ENCODE measurements around the gene HBZ. TPM values are rescaled to one million over a fixed set of nuclear protein-coding genes. Genes with fewer than 3 reads are reported as not detected.
"Not testable (repeated sequence)": the region's sequence is repeated elsewhere in the genome, so short reads cannot be mapped to it uniquely, and the experiment has no call there.

HBZ gene
- total RNA-seq, 1 donor from 2014 or later = not detected

GRCh38 chr16:169014-169413 is 16.6 kb downstream of the HBZ start:
- DNase-seq (no peak), ATAC-seq (no peak)
- H3K27ac ChIP-seq = no peak overlapping the region
- H3K4me3 ChIP-seq = no peak overlapping the region
- no peaks in the 10 kb centered on the region for H3K9me3 ChIP-seq
- H3K4me1 ChIP-seq = peaks cover 19% of the 10 kb centered on the region
- no peaks in the 10 kb centered on the region for H3K36me3 ChIP-seq
- peaks cover 72% of the 10 kb centered on the region for H3K27me3 ChIP-seq (ENCODE audit: low read depth)
- no peak for TF ChIP-seq CTCF (IDR thresholded peaks at IDR 0.05)
- intact Hi-C loops (cut with DNase I) = no loop called here

GRCh38 chr16:170088-170507 is 17.7 kb downstream of the HBZ start:
- H3K4me3 ChIP-seq; intact Hi-C loops (cut with DNase I); H3K27ac ChIP-seq; DNase-seq; H3K9me3 ChIP-seq; H3K36me3 ChIP-seq: not testable (repeated sequence)
- Histone ChIP-seq H3K4me1 (peaks cover 18% of the 10 kb centered on the region), H3K27me3 (ENCODE audit: low read depth) (peaks cover 78% of the 10 kb centered on the region)
- peak; percentile 36 to 50 for ATAC-seq

DNA sequence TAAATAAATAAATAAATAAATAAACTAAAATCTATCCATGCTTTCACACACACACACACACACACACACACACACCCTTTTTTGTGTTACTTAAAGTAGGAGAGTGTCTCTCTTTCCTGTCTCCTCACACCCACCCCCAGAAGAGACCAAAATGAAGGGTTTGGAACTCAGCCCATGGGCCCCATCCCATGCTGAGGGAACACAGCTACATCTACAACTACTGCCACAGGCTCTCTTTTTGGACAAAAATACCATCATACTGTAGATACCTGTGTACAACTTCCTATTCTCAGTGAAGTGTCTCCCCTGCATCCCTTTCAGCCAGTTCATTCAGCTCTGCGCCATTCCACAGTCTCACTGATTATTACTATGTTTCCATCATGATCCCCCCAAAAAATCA is 18.3 kb downstream of the HBZ start:
- H3K36me3 ChIP-seq = no peaks in the 10 kb centered on the region
- ATAC-seq (no peak), DNase-seq (no peak)
- no peak for TF ChIP-seq CTCF (IDR thresholded peaks at IDR 0.05)
- no peak overlapping the region for H3K4me3 ChIP-seq
- H3K27me3 ChIP-seq (ENCODE audit: low read depth) = peaks cover 78% of the 10 kb centered on the region
- intact Hi-C loops (cut with DNase I) = no loop called here
- no peaks in the 10 kb centered on the region for H3K9me3 ChIP-seq
- H3K27ac ChIP-seq = no peak overlapping the region
- peaks cover 11% of the 10 kb centered on the region for H3K4me1 ChIP-seq

- intact Hi-C loops (cut with DNase I); H3K27ac ChIP-seq; ATAC-seq; H3K36me3 ChIP-seq; H3K9me3 ChIP-seq; H3K4me1 ChIP-seq; H3K4me3 ChIP-seq; DNase-seq: not testable (repeated sequence)
- H3K27me3 ChIP-seq (ENCODE audit: low read depth) = peaks cover 69% of the 10 kb centered on the region
Observed at GRCh38 chr16:172374-172941, 20.0 kb downstream of the HBZ start, which contains the start of gene HBA2. Gene HBA2, plus strand, starts transcription at chr16:172876. Its CDS starts 37 bp downstream, at chr16:172913.

DNA sequence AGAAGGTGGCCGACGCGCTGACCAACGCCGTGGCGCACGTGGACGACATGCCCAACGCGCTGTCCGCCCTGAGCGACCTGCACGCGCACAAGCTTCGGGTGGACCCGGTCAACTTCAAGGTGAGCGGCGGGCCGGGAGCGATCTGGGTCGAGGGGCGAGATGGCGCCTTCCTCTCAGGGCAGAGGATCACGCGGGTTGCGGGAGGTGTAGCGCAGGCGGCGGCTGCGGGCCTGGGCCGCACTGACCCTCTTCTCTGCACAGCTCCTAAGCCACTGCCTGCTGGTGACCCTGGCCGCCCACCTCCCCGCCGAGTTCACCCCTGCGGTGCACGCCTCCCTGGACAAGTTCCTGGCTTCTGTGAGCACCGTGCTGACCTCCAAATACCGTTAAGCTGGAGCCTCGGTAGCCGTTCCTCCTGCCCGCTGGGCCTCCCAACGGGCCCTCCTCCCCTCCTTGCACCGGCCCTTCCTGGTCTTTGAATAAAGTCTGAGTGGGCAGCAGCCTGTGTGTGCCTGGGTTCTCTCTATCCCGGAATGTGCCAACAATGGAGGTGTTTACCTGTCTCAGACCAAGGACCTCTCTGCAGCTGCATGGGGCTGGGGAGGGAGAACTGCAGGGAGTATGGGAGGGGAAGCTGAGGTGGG is 20.9 kb downstream of the HBZ start:
- H3K4me1 ChIP-seq; intact Hi-C loops (cut with DNase I); H3K4me3 ChIP-seq; H3K36me3 ChIP-seq; H3K9me3 ChIP-seq; ATAC-seq; H3K27ac ChIP-seq; DNase-seq: not testable (repeated sequence)
- H3K27me3 ChIP-seq (ENCODE audit: low read depth) = peaks cover 69% of the 10 kb centered on the region

DNA sequence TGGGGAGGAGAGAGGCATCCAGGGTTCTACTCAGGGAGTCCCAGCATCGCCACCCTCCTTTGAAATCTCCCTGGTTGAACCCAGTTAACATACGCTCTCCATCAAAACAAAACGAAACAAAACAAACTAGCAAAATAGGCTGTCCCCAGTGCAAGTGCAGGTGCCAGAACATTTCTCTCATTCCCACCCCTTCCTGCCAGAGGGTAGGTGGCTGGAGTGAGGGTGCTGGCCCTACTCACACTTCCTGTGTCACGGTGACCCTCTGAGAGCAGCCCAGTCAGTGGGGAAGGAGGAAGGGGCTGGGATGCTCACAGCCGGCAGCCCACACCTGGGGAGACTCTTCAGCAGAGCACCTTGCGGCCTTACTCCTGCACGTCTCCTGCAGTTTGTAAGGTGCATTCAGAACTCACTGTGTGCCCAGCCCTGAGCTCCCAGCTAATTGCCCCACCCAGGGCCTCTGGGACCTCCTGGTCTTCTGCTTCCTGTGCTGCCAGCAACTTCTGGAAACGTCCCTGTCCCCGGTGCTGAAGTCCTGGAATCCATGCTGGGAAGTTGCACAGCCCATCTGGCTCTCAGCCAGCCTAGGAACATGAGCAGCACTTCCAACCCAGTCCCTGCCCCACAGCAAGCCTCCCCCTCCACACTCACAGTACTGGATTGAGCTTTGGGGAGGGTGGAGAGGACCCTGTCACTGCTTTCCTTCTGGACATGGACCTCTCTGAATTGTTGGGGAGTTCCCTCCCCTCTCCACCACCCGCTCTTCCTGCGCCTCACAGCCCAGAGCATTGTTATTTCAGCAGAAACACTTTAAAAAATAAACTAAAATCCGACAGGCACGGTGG is 21.7 kb downstream of the HBZ start:
- H3K4me1 ChIP-seq; H3K9me3 ChIP-seq; DNase-seq; intact Hi-C loops (cut with DNase I); H3K4me3 ChIP-seq; H3K36me3 ChIP-seq; H3K27ac ChIP-seq: not testable (repeated sequence)
- H3K27me3 ChIP-seq (ENCODE audit: low read depth) = peaks cover 69% of the 10 kb centered on the region
- ATAC-seq = peak in 1 of 2 donors; percentile 5

DNA sequence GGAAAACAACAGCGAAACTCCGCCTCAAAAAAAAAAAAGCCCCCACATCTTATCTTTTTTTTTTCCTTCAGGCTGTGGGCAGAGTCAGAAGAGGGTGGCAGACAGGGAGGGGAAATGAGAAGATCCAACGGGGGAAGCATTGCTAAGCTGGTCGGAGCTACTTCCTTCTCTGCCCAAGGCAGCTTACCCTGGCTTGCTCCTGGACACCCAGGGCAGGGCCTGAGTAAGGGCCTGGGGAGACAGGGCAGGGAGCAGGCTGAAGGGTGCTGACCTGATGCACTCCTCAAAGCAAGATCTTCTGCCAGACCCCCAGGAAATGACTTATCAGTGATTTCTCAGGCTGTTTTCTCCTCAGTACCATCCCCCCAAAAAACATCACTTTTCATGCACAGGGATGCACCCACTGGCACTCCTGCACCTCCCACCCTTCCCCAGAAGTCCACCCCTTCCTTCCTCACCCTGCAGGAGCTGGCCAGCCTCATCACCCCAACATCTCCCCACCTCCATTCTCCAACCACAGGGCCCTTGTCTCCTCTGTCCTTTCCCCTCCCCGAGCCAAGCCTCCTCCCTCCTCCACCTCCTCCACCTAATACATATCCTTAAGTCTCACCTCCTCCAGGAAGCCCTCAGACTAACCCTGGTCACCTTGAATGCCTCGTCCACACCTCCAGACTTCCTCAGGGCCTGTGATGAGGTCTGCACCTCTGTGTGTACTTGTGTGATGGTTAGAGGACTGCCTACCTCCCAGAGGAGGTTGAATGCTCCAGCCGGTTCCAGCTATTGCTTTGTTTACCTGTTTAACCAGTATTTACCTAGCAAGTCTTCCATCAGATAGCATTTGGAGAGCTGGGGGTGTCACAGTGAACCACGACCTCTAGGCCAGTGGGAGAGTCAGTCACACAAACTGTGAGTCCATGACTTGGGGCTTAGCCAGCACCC is 22.8 kb downstream of the HBZ start:
- H3K4me1 ChIP-seq = peaks cover 8% of the 10 kb centered on the region
- H3K27me3 ChIP-seq (ENCODE audit: low read depth) = peaks cover 71% of the 10 kb centered on the region
- no peak overlapping the region for H3K27ac ChIP-seq
- H3K36me3 ChIP-seq = no peaks in the 10 kb centered on the region
- intact Hi-C loops (cut with DNase I) = no loop called here
- TF ChIP-seq CTCF (IDR thresholded peaks at IDR 0.05) = no peak
- H3K4me3 ChIP-seq = no peak overlapping the region
- no peak for DNase-seq
- H3K9me3 ChIP-seq = no peaks in the 10 kb centered on the region
- no peak for ATAC-seq

DNA sequence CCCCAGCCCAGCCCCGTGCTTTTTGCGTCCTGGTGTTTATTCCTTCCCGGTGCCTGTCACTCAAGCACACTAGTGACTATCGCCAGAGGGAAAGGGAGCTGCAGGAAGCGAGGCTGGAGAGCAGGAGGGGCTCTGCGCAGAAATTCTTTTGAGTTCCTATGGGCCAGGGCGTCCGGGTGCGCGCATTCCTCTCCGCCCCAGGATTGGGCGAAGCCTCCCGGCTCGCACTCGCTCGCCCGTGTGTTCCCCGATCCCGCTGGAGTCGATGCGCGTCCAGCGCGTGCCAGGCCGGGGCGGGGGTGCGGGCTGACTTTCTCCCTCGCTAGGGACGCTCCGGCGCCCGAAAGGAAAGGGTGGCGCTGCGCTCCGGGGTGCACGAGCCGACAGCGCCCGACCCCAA is 23.6 kb downstream of the HBZ start:
- H3K9me3 ChIP-seq; ATAC-seq; intact Hi-C loops (cut with DNase I); H3K4me3 ChIP-seq; H3K36me3 ChIP-seq; H3K27ac ChIP-seq; DNase-seq: not testable (repeated sequence)
- Histone ChIP-seq H3K27me3 (ENCODE audit: low read depth) (peaks cover 71% of the 10 kb centered on the region), H3K4me1 (peaks cover 15% of the 10 kb centered on the region)

GRCh38 chr16:176477-177382 is 24.3 kb downstream of the HBZ start, which contains the start of gene HBA1:
Gene HBA1, plus strand, starts transcription at chr16:176680. Its CDS starts 37 bp downstream, at chr16:176717.
- Histone ChIP-seq H3K4me1 (peaks cover 22% of the 10 kb centered on the region), H3K27me3 (ENCODE audit: low read depth) (peaks cover 66% of the 10 kb centered on the region)
- DNase-seq; H3K4me3 ChIP-seq; H3K36me3 ChIP-seq; H3K9me3 ChIP-seq; H3K27ac ChIP-seq; intact Hi-C loops (cut with DNase I): not testable (repeated sequence)
- peak; percentile 4 to 10 for ATAC-seq
